Measurements from ENCODE around the gene PYGL.

DNA sequence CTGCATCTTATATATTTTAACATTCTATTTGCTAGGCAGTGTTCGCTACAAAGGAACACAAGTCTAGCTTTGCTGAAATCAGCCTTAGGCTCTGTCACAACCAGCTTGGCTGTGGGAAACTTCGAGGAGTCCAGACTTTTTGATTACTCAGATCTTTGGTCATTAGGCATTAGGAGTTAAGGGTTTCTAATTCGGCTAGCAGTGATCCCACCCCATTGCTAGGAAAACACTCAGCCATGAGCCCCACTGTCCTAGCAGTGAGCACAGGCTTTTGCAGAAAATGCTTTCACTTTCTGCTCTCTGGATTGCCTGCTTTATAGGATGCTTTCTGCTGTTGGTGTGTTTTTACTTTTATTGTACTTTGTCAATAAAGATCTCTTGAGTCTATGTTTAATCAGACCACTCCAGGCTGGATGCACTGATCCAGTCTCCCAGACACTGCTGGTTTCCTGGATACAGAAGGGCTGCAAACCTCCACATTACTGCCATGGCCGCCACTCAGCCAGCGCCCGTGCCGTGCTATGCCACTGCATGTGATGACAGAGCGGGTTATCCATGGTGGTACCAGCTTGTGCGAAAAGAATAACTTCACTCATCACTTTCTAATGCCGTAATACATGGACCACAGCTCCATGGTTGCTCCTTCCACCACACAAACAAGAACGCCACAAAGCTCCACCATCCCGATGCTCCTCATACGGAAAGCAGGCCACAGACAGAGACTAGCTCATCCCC is 41.0 kb upstream of the PYGL start:
- TF ChIP-seq, protein P1, sequence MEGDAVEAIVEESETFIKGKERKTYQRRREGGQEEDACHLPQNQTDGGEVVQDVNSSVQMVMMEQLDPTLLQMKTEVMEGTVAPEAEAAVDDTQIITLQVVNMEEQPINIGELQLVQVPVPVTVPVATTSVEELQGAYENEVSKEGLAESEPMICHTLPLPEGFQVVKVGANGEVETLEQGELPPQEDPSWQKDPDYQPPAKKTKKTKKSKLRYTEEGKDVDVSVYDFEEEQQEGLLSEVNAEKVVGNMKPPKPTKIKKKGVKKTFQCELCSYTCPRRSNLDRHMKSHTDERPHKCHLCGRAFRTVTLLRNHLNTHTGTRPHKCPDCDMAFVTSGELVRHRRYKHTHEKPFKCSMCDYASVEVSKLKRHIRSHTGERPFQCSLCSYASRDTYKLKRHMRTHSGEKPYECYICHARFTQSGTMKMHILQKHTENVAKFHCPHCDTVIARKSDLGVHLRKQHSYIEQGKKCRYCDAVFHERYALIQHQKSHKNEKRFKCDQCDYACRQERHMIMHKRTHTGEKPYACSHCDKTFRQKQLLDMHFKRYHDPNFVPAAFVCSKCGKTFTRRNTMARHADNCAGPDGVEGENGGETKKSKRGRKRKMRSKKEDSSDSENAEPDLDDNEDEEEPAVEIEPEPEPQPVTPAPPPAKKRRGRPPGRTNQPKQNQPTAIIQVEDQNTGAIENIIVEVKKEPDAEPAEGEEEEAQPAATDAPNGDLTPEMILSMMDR (IDR thresholded peaks at IDR 0.05) = no peak
- no peak for TF ChIP-seq POLR2A (IDR thresholded peaks at IDR 0.05)
